HG03196 (cell line): ENCODE measurements around the gene CORO6.

ENCODE experiments used
- ATAC-seq: cut with Tn5 transposase; IDR thresholded peaks from one replicate; pipeline ENCODE4 v1.9.1; 2021; ENCODE audit not compliant: unreplicated experiment

Gene CORO6

GRCh38 chr17:29591737-29592608, 30.7 kb downstream of the CORO6 start:
- ATAC-seq, result no peak

- ATAC-seq, result no peak
Measured at GRCh38 chr17:29591146-29591736, 31.5 kb downstream of the CORO6 start.

GRCh38 chr17:29590411-29591145, 32.1 kb downstream of the CORO6 start:
- ATAC-seq, result no peak

- ATAC-seq, result peak; percentile 52
Measured at GRCh38 chr17:29589524-29590410, 32.9 kb downstream of the CORO6 start, which contains the start of gene GIT1. GIT1 (minus strand) TSS chr17:29589648; CDS start chr17:29589378, 270 bp downstream.

GRCh38 chr17:29588562-29589411, 33.9 kb downstream of the CORO6 start:
- ATAC-seq, result no peak

GRCh38 chr17:29588017-29588561, 34.6 kb downstream of the CORO6 start:
- no peak for ATAC-seq

GRCh38 chr17:29587591-29587990, 35.1 kb downstream of the CORO6 start:
- no peak for ATAC-seq

- no peak for ATAC-seq
Measured at GRCh38 chr17:29586676-29587469, 35.8 kb downstream of the CORO6 start.

GRCh38 chr17:29585080-29585751, 37.5 kb downstream of the CORO6 start:
- no peak for ATAC-seq

GRCh38 chr17:29584452-29585079, 38.1 kb downstream of the CORO6 start:
- no peak for ATAC-seq

- no peak for ATAC-seq
Measured at GRCh38 chr17:29583324-29584248, 39.1 kb downstream of the CORO6 start.

- no peak for ATAC-seq
Measured at GRCh38 chr17:29582772-29583171, 39.9 kb downstream of the CORO6 start.

- no peak for ATAC-seq
Measured at GRCh38 chr17:29582254-29582765, 40.4 kb downstream of the CORO6 start.

- ATAC-seq, result no peak
Measured at GRCh38 chr17:29581583-29582253, 41.0 kb downstream of the CORO6 start.

GRCh38 chr17:29579866-29580771, 42.6 kb downstream of the CORO6 start:
- peak; percentile 61 for ATAC-seq
